ENCODE data around the gene MDFIC2. TPM values are rescaled to one million over a fixed set of nuclear protein-coding genes. Genes with fewer than 3 reads are reported as not detected.

The MDFIC2 gene
- total RNA-seq, 5 donors from 2014 or later (not counting 1 experiment from before 2014, with no cell fraction given): not detected

DNA sequence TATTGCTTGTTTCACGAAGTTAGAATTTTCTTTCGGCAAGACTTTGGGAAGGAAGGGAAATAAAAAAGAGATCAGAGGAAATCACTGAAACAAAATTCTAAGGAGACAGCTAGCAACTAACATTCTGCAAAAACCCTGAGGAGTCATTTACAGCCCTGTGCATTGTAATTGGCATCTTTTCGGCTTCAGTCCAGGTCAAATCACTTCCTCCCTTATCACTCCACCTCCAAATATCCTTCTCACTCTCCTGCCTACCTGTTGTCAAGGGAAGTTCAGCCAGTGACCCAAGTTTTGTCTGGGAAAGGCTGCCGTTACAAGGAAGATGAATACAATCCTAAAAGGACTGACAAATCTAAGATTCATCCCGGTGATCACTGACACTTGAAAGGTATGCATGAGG is 39.6 kb downstream of the MDFIC2 start:
- Mint-ChIP-seq H3K9me3 (no peaks in the 10 kb centered on the region), H3K4me3 (no peak overlapping the region), H3K4me1 (no peaks in the 10 kb centered on the region), H3K27ac (no peak overlapping the region), H3K27me3 (no peaks in the 10 kb centered on the region), H3K36me3 (no peaks in the 10 kb centered on the region)
- Histone ChIP-seq H3K27ac (ENCODE audit: low read length) (no peak overlapping the region), H3K4me1 (ENCODE audit: control insufficient read depth in 1 of 2, extremely low read depth in 1 of 2, insufficient read depth in 2 of 2, low read length in 2 of 2) (no peaks in the 10 kb centered on the region), H3K4me3 (ENCODE audit: control insufficient read depth in 1 of 2, extremely low read depth in 1 of 2, low read length in 1 of 2) (no peak overlapping the region), H3K9me3 (no peaks in the 10 kb centered on the region), H3K27me3 (replicated peaks in 1 of 2; ENCODE audit: control insufficient read depth in 2 of 2, extremely low read depth in 1 of 2, insufficient read depth in 2 of 2, low read length in 1 of 2) (peaks cover 0 to 4% of the 10 kb centered on the region in 2 experiments), H3K36me3 (ENCODE audit: control insufficient read depth in 2 of 2, extremely low read depth in 1 of 2, insufficient read depth in 1 of 2, low read length in 1 of 2) (no peaks in the 10 kb centered on the region)
- POLR2A ChIA-PET: no interaction called here
- DNase-seq (no peak), ATAC-seq (replicated peaks in 1 of 4) (no peak)
- WGBS (ENCODE audit: insufficient coverage): 91% methylated on average over 2 of the region's 5 CpGs
- CTCF ChIA-PET: no interaction called here

- H3K27me3 Mint-ChIP-seq: no peaks in the 10 kb centered on the region
- no peak overlapping the region for H3K4me3 Mint-ChIP-seq
- no peak overlapping the region for H3K27ac Mint-ChIP-seq
- ChIA-PET POLR2A (no interaction called here), CTCF (no interaction called here)
- no peaks in the 10 kb centered on the region for H3K9me3 Mint-ChIP-seq
- H3K36me3 ChIP-seq (ENCODE audit: control insufficient read depth in 2 of 2, extremely low read depth in 1 of 2, insufficient read depth in 1 of 2, low read length in 1 of 2): no peaks in the 10 kb centered on the region
- H3K9me3 ChIP-seq: no peaks in the 10 kb centered on the region
- no peak overlapping the region for H3K4me3 ChIP-seq (ENCODE audit: control insufficient read depth in 1 of 2, extremely low read depth in 1 of 2, low read length in 1 of 2)
- H3K36me3 Mint-ChIP-seq: no peaks in the 10 kb centered on the region
- no peaks in the 10 kb centered on the region for H3K4me1 Mint-ChIP-seq
- no peak overlapping the region for H3K27ac ChIP-seq (ENCODE audit: low read length)
- DNase-seq (no peak), ATAC-seq (replicated peaks in 1 of 4) (no peak)
- WGBS (ENCODE audit: insufficient coverage): 67% methylated on average over 1 of the region's 3 CpGs
- peaks cover 0 to 5% of the 10 kb centered on the region in 2 experiments for H3K27me3 ChIP-seq (replicated peaks in 1 of 2; ENCODE audit: control insufficient read depth in 2 of 2, extremely low read depth in 1 of 2, insufficient read depth in 2 of 2, low read length in 1 of 2)
- no peaks in the 10 kb centered on the region for H3K4me1 ChIP-seq (ENCODE audit: control insufficient read depth in 1 of 2, extremely low read depth in 1 of 2, insufficient read depth in 2 of 2, low read length in 2 of 2)
These were observed 48.2 kb downstream of the MDFIC2 start for GRCh38 chr3:70264122-70264780.

DNA sequence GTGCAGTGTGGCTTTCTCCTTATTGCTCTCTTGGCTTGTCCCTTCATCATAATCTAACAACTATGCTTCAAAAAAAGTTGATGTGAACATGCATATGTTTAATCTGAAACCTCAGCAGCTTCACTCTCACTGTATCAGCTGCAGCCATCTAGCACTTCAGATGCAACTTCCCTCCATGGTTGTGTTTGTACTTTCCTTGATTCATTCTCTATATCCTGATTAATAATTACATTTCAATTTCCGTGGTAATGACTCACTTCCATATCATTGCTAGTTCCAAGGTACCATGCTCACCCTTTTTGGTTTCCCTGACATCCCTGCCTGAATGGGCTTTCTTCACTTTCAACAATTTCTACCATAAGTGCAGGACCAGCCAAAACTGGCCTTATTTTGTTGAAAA is 51.2 kb downstream of the MDFIC2 start:
- no CpG with 5 or more reads among the region's 1 CpG for WGBS (ENCODE audit: insufficient coverage)
- Histone ChIP-seq H3K27ac (ENCODE audit: low read length) (no peak overlapping the region), H3K36me3 (ENCODE audit: control insufficient read depth in 2 of 2, extremely low read depth in 1 of 2, insufficient read depth in 1 of 2, low read length in 1 of 2) (no peaks in the 10 kb centered on the region), H3K9me3 (no peaks in the 10 kb centered on the region), H3K4me3 (ENCODE audit: control insufficient read depth in 1 of 2, extremely low read depth in 1 of 2, low read length in 1 of 2) (no peak overlapping the region), H3K27me3 (replicated peaks in 1 of 2; ENCODE audit: control insufficient read depth in 2 of 2, extremely low read depth in 1 of 2, insufficient read depth in 2 of 2, low read length in 1 of 2) (no peaks in the 10 kb centered on the region), H3K4me1 (ENCODE audit: control insufficient read depth in 1 of 2, extremely low read depth in 1 of 2, insufficient read depth in 2 of 2, low read length in 2 of 2) (no peaks in the 10 kb centered on the region)
- ChIA-PET CTCF (no interaction called here), POLR2A (no interaction called here)
- Mint-ChIP-seq H3K4me1 (no peaks in the 10 kb centered on the region), H3K27me3 (peaks cover 0 to 3% of the 10 kb centered on the region in 2 donors), H3K27ac (no peak overlapping the region), H3K9me3 (no peaks in the 10 kb centered on the region), H3K4me3 (no peak overlapping the region), H3K36me3 (no peaks in the 10 kb centered on the region)
- ATAC-seq (replicated peaks in 1 of 4) (no peak), DNase-seq (no peak)

- DNase-seq (no peak), ATAC-seq (replicated peaks in 1 of 4) (no peak)
- no peaks in the 10 kb centered on the region for H3K4me1 Mint-ChIP-seq
- H3K4me3 ChIP-seq (ENCODE audit: control insufficient read depth in 1 of 2, extremely low read depth in 1 of 2, low read length in 1 of 2): no peak overlapping the region
- H3K36me3 Mint-ChIP-seq: no peaks in the 10 kb centered on the region
- no peak overlapping the region for H3K4me3 Mint-ChIP-seq
- H3K27ac ChIP-seq (ENCODE audit: low read length): no peak overlapping the region
- no peaks in the 10 kb centered on the region for H3K9me3 Mint-ChIP-seq
- no peaks in the 10 kb centered on the region for H3K36me3 ChIP-seq (ENCODE audit: control insufficient read depth in 2 of 2, extremely low read depth in 1 of 2, insufficient read depth in 1 of 2, low read length in 1 of 2)
- H3K9me3 ChIP-seq: no peaks in the 10 kb centered on the region
- no peaks in the 10 kb centered on the region for H3K4me1 ChIP-seq (ENCODE audit: control insufficient read depth in 1 of 2, extremely low read depth in 1 of 2, insufficient read depth in 2 of 2, low read length in 2 of 2)
- ChIA-PET POLR2A (no interaction called here), CTCF (no interaction called here)
- no CpG with 5 or more reads among the region's 1 CpG for WGBS (ENCODE audit: insufficient coverage)
- H3K27ac Mint-ChIP-seq: no peak overlapping the region
- H3K27me3 ChIP-seq (replicated peaks in 1 of 2; ENCODE audit: control insufficient read depth in 2 of 2, extremely low read depth in 1 of 2, insufficient read depth in 2 of 2, low read length in 1 of 2): peaks cover 0 to 3% of the 10 kb centered on the region in 2 experiments
- peaks cover 0 to 3% of the 10 kb centered on the region in 2 donors for H3K27me3 Mint-ChIP-seq
These were observed 55.9 kb downstream of the MDFIC2 start for GRCh38 chr3:70256566-70256965.

- peaks cover 3 to 4% (median 3%) of the 10 kb centered on the region in 3 donors for H3K9me3 Mint-ChIP-seq
- CTCF ChIA-PET: no interaction called here
- no CpG with 5 or more reads among the region's 3 CpGs for WGBS (ENCODE audit: insufficient coverage)
These were observed 61.9 kb downstream of the MDFIC2 start for GRCh38 chr3:70250492-70250891.

DNA sequence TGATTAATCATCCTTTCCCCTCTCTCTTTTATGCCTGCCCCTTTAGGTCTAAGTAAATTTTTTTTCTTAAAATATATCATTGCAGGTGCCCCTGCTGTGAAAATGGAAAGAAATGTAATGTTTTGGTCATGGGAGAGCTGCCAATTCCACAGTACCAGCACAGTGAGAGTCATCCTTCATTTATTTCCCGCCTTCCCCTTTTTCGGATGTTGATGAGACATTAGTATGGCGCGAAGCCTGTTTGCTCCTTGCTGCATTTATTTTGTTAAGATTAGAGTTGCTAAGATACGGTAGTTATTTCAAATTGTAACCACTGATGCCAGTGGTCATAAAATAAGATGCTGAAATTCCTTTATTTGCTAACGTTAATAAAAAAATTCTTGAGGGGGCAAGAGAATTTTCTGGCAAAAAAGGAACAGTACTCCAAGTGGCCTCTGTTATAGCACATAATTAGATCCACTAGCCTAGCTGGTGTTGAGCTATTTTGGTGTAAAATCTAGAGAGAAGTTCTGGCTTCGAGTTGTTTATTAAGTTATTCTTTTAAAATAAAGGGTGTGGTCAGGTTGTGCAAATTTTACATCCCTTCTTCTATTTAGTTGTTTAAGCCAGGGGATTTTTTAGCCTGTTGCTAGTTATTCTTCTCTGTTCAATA is 62.8 kb downstream of the MDFIC2 start:
- Mint-ChIP-seq H3K36me3 (no peaks in the 10 kb centered on the region), H3K4me1 (no peaks in the 10 kb centered on the region), H3K27me3 (no peaks in the 10 kb centered on the region), H3K4me3 (no peak overlapping the region), H3K9me3 (peaks cover 3 to 4% (median 3%) of the 10 kb centered on the region in 3 donors), H3K27ac (no peak overlapping the region)
- Histone ChIP-seq H3K4me1 (ENCODE audit: control insufficient read depth in 1 of 2, extremely low read depth in 1 of 2, insufficient read depth in 2 of 2, low read length in 2 of 2) (no peaks in the 10 kb centered on the region), H3K4me3 (ENCODE audit: control insufficient read depth in 1 of 2, extremely low read depth in 1 of 2, low read length in 1 of 2) (no peak overlapping the region), H3K9me3 (no peaks in the 10 kb centered on the region), H3K36me3 (ENCODE audit: control insufficient read depth in 2 of 2, extremely low read depth in 1 of 2, insufficient read depth in 1 of 2, low read length in 1 of 2) (no peaks in the 10 kb centered on the region), H3K27me3 (replicated peaks in 1 of 2; ENCODE audit: control insufficient read depth in 2 of 2, extremely low read depth in 1 of 2, insufficient read depth in 2 of 2, low read length in 1 of 2) (no peaks in the 10 kb centered on the region), H3K27ac (ENCODE audit: low read length) (no peak overlapping the region)
- POLR2A ChIA-PET: no interaction called here
- ATAC-seq (replicated peaks in 1 of 4) (no peak), DNase-seq (no peak)
- CTCF ChIA-PET: no interaction called here
- 75% methylated on average over 1 of the region's 7 CpGs for whole genome bisulfite sequencing (ENCODE audit: insufficient coverage)

More at GRCh38 chr3:70250492-70250891, 61.9 kb downstream of the MDFIC2 start:
- H3K4me3 Mint-ChIP-seq: no peak overlapping the region
- ATAC-seq (replicated peaks in 1 of 4) (no peak), DNase-seq (no peak)
- no peaks in the 10 kb centered on the region for H3K4me1 Mint-ChIP-seq
- no peaks in the 10 kb centered on the region for H3K36me3 Mint-ChIP-seq
- POLR2A ChIA-PET: no interaction called here
- no peak overlapping the region for H3K4me3 ChIP-seq (ENCODE audit: control insufficient read depth in 1 of 2, extremely low read depth in 1 of 2, low read length in 1 of 2)
- H3K36me3 ChIP-seq (ENCODE audit: control insufficient read depth in 2 of 2, extremely low read depth in 1 of 2, insufficient read depth in 1 of 2, low read length in 1 of 2): no peaks in the 10 kb centered on the region
- H3K4me1 ChIP-seq (ENCODE audit: control insufficient read depth in 1 of 2, extremely low read depth in 1 of 2, insufficient read depth in 2 of 2, low read length in 2 of 2): no peaks in the 10 kb centered on the region
- H3K27me3 Mint-ChIP-seq: no peaks in the 10 kb centered on the region
- no peaks in the 10 kb centered on the region for H3K9me3 ChIP-seq
- no peak overlapping the region for H3K27ac Mint-ChIP-seq
- no peak overlapping the region for H3K27ac ChIP-seq (ENCODE audit: low read length)
- H3K27me3 ChIP-seq (replicated peaks in 1 of 2; ENCODE audit: control insufficient read depth in 2 of 2, extremely low read depth in 1 of 2, insufficient read depth in 2 of 2, low read length in 1 of 2): peaks cover 0 to 1% of the 10 kb centered on the region in 2 experiments
